Stomach (tissue), 9 donors: ENCODE results near the gene KANSL1. TPM values are rescaled to one million over a fixed set of nuclear protein-coding genes. Genes with fewer than 3 reads are reported as not detected.
"Not testable (repeated sequence)": the region's sequence is repeated elsewhere in the genome, so short reads cannot be mapped to it uniquely, and the experiment has no call there.

Experiments used
- DNase-seq, 2 donors: peaks; one replicate each; pipeline versions ENCODE4 v3.0.0 to v3.0.0-alpha.2; 2013 to 2019
- H3K27ac ChIP-seq, 5 donors: fragments of 200-600 bp in 4 of 5; sonication (generic) in 4 of 5; one replicate each; pipeline ENCODE4 v1.5.1; 2013 to 2019; ENCODE audit warnings: mild to moderate bottlenecking in 1 of 5, moderate library complexity in 1 of 5
- H3K27me3 ChIP-seq, 3 donors: fragments of 200-600 bp; sonication (generic); one replicate each; pipeline ENCODE4 v1.5.1; 2017 to 2019; ENCODE audit warnings: mixed run types in 1 of 3
- H3K36me3 ChIP-seq, 4 donors: fragments of 200-600 bp; sonication (generic); 1 replicate in 3 of 4; 2 replicates in 1 of 4; pipeline ENCODE4 v1.5.1; 2016 to 2019
- H3K4me1 ChIP-seq, 4 donors: fragments of 200-600 bp; sonication (generic); one replicate each; pipeline ENCODE4 v1.5.1; 2016 to 2019
- H3K4me3 ChIP-seq, 4 donors: fragments of 200-600 bp; sonication (generic) in 3 of 4; one replicate each; pipeline ENCODE4 v1.5.1; 2016 to 2019; ENCODE audit warnings: mild to moderate bottlenecking in 1 of 4
- H3K9me3 ChIP-seq, 4 donors: fragments of 200-600 bp; sonication (generic); one replicate each; pipeline ENCODE4 v1.5.1; 2016 to 2019
- CTCF ChIP-seq, 7 experiments: fragments of 450-650 bp in 4 of 7; fragments of 200-600 bp in 3 of 7; sonication (generic) in 3 of 7; IDR thresholded peaks; one replicate each; pipeline ENCODE4 v1.5.1; 2016 to 2019; ENCODE audit warnings: antibody characterized with exemption in 7 of 7, control low read depth in 2 of 7, mild to moderate bottlenecking in 1 of 7
- EP300 ChIP-seq: sonication (generic); formaldehyde crosslinking; IDR thresholded peaks from one replicate; pipeline ENCODE4 v1.6.1; 2017; ENCODE audit warnings: antibody characterized with exemption
- POLR2A ChIP-seq, 4 donors: fragments of 450-650 bp; IDR thresholded peaks; one replicate each; pipeline ENCODE4 v1.6.1; 2016; ENCODE audit warnings: antibody characterized with exemption in 4 of 4, control low read depth in 2 of 4, mild to moderate bottlenecking in 1 of 4, moderate library complexity in 1 of 4
- POLR2AphosphoS5 ChIP-seq, 3 donors: sonication (generic); formaldehyde crosslinking; IDR thresholded peaks; one replicate each; pipeline ENCODE4 v1.6.1; 2016; ENCODE audit warnings: antibody characterized with exemption in 3 of 3
- WGBS, 5 donors: extraction: QIAGEN DNeasy Blood & Tissue Kit in 3 of 5; methylation state at CpG; one replicate each; pipeline versions ENCODE4 v1.1.5 to v1.1.7; 2013 to 2018; 5-methylcytosine and 5-hydroxymethylcytosine counted together
- intact Hi-C: fragments of 100-400 bp; cut with DNase I; formaldehyde crosslinking; loops from one replicate; pipeline ENCODE4 v1.15.1; 2023; ENCODE audit warnings: low total_unique reads
- polyA plus RNA-seq, 3 donors: library from polyadenylated mRNA; stranded (reverse); fragments of 200-250 nt; gene quantifications; one replicate each; pipeline ENCODE4 v1.2.3, GENCODE V29; 2013
- total RNA-seq, 5 donors: library from RNA; depleted of rRNA; stranded (reverse); fragments of >200 nt; gene quantifications; one replicate each; pipeline versions ENCODE4 v1.1.0 to v1.2.3, GENCODE V29; 2014 to 2016
- donor health status: healthy with polysubstance abuse.
- donor health status: Bipolar disorder and iron deficiency.
- donor health status: healthy.

KANSL1 gene
- total and polyA plus RNA-seq, 8 donors, result 9.2 to 288 (median 127) TPM

DNA sequence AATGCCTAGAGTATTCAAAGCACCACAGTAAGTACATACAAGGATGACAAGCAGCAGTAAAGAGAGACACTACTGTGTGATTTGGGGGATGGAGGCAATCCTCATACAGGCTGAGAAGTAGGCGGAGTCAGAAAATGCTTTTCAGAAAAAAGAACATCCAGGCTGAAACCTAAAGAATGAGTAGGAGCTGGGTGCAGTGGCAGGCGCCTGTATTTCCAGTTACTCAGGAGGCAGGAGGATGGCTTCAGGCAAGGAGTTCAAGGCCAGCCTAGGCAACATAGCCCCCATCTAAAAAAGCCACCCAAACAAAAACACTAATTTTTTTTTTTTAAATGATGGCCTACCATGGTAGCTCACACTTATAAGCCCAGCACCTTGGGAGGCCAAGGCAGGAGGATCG is 10.3 kb downstream of the KANSL1 start:
- Histone ChIP-seq H3K27ac (no peak overlapping the region), H3K4me3 (no peak overlapping the region), H3K4me1 (peaks cover 55 to 100% (median 86%) of the 10 kb centered on the region in 4 donors), H3K9me3 (no peaks in the 10 kb centered on the region), H3K36me3 (peaks cover 0 to 3% (median 0%) of the 10 kb centered on the region in 4 donors), H3K27me3 (no peaks in the 10 kb centered on the region)
- intact Hi-C loops, result loop anchor here (10.0 kb wide), 1 partner anchor 128 kb away; no protein-coding TSS in a partner anchor
- DNase-seq, result no peak
- no peak for TF ChIP-seq EP300
- 86 to 96% (median 91%) methylated on average over 3 of the region's 3 CpGs for WGBS, 5 donors

DNA sequence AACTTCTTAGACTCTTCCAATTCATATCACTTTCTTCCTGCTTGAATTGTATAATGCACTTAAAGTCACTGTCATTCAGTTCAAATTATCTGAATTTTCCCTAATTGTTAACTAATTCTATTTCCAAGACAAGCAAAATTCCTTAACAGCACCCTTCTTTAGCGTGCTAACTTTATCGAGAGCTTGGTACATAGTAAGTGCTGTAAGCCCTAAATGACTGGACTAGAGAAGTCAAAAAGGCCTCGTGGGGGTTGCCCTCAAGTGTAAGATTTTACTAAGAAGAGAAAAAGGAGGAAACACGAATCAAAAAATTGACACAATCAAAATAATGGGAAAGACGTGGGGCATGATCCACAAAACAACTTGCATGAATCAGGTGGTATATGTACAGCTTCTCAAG is 11.3 kb downstream of the KANSL1 start:
- Histone ChIP-seq H3K36me3 (peaks cover 0 to 3% (median 0%) of the 10 kb centered on the region in 4 donors), H3K27me3 (no peaks in the 10 kb centered on the region), H3K9me3 (no peaks in the 10 kb centered on the region), H3K4me1 (peaks cover 46 to 100% (median 84%) of the 10 kb centered on the region in 4 donors), H3K4me3 (no peak overlapping the region), H3K27ac (no peak overlapping the region)
- DNase-seq, result no peak
- WGBS, 5 donors, result 60 to 69% (median 64%) methylated on average over 5 of the region's 5 CpGs
- TF ChIP-seq POLR2AphosphoS5 (IDR thresholded peaks at IDR 0.05), result no peak
- TF ChIP-seq POLR2A (IDR thresholded peaks at IDR 0.05), result no peak
- no peak for TF ChIP-seq EP300
- TF ChIP-seq CTCF (IDR thresholded peaks at IDR 0.05), result no peak
- intact Hi-C loops, result loop anchor here (10.0 kb wide), 1 partner anchor 127 kb away; no protein-coding TSS in a partner anchor

- not testable (repeated sequence) for H3K9me3 ChIP-seq, H3K36me3 ChIP-seq, H3K4me3 ChIP-seq, H3K27ac ChIP-seq, H3K27me3 ChIP-seq, DNase-seq
- intact Hi-C loops, result loop anchor here (10.0 kb wide), 1 partner anchor 127 kb away; no protein-coding TSS in a partner anchor
- 89 to 97% (median 92%) methylated on average over 14 of the region's 14 CpGs for WGBS, 5 donors
- peaks cover 49 to 100% (median 82%) of the 10 kb centered on the region in 4 donors for H3K4me1 ChIP-seq
These were observed 11.9 kb downstream of the KANSL1 start for GRCh38 chr17:46181316-46181715.

DNA sequence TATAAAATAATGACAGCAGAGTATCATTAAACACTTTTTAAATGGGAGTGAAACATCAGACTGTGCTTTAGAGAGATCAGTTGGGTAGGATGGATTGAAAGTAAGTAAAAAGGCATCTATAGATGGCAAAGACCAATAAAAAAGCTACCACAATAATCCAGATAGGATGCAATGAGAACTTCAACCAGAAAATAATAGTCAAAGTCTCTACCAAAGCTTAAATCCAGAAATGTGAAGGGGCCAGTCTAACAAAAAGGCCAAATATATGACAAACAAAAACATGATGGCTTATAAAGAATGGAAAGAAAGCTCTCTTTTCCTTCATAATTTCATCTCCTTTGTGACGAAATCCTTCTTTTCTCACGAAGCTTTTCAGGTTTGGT is 12.3 kb downstream of the KANSL1 start:
- intact Hi-C loops, result loop anchor here (10.0 kb wide), 1 partner anchor 126 kb away; no protein-coding TSS in a partner anchor
- no peak for DNase-seq
- no peak overlapping the region for H3K4me3 ChIP-seq
- TF ChIP-seq CTCF (IDR thresholded peaks at IDR 0.05) (no peak), EP300 (no peak), POLR2AphosphoS5 (IDR thresholded peaks at IDR 0.05) (no peak), POLR2A (IDR thresholded peaks at IDR 0.05) (no peak)
- peaks cover 53 to 100% (median 82%) of the 10 kb centered on the region in 4 donors for H3K4me1 ChIP-seq
- 66 to 73% (median 70%) methylated on average over 2 of the region's 2 CpGs for WGBS, 5 donors
- no peaks in the 10 kb centered on the region for H3K9me3 ChIP-seq
- H3K27ac ChIP-seq, result no peak overlapping the region
- no peaks in the 10 kb centered on the region for H3K27me3 ChIP-seq
- peaks cover 0 to 3% (median 0%) of the 10 kb centered on the region in 4 donors for H3K36me3 ChIP-seq

DNA sequence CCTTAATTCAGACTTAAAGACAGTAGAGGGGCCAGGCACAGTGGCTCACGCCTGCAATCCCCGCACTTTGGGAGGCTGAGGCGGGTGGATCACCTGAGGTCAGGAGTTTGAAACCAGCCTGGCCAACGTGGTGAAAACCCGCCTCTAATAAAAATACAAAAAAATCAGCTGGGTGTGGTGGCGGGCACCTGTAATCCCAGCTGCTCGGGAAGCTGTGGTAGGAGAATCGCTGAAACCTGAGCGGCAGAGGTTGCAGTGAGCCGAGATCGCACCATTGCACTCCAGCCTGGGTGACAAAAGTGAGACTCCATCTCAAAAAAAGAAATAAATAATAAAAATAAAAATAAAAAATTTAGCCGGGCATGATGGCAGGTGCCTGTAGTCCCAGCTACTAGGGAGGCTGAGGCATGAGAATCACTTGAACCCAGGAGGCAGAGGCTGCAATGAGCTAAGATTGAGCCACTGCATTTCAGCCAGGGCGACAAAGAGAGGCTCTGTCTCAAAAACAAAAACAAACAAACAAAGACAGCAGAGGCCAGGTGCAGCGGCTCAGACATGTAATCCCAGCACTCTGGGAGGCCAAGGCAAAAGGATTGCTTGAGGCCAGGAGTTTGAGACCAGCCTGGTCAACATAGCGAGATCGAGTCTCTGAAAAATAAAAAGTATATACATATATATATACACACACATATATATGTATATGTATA is 12.9 kb downstream of the KANSL1 start:
- not testable (repeated sequence) for H3K27me3 ChIP-seq, H3K9me3 ChIP-seq, H3K36me3 ChIP-seq, DNase-seq, H3K4me3 ChIP-seq
- intact Hi-C loops, result loop anchor here (10.0 kb wide), 1 partner anchor 126 kb away; no protein-coding TSS in a partner anchor
- Histone ChIP-seq H3K4me1 (peaks cover 54 to 100% (median 84%) of the 10 kb centered on the region in 4 donors), H3K27ac (peak overlapping the region in 1 of 5 donors; percentile 65)
- 90 to 93% (median 91%) methylated on average over 16 of the region's 16 CpGs for WGBS, 5 donors
